Sigmoid colon (tissue), 7 donors: Measurements from ENCODE around the gene DENND2A. TPM values are rescaled to one million over a fixed set of nuclear protein-coding genes. Genes with fewer than 3 reads are reported as not detected.

Experiments used
- DNase-seq: peaks from one replicate; pipeline ENCODE4 v3.0.0-alpha.2; 2019
- H3K27ac ChIP-seq, 4 donors: fragments of 200-600 bp; sonication (generic); one replicate each; pipeline ENCODE4 v1.5.1; 2016 to 2019; ENCODE audit warnings: mild to moderate bottlenecking in 1 of 4
- H3K27me3 ChIP-seq, 3 donors: fragments of 200-600 bp; sonication (generic); one replicate each; pipeline ENCODE4 v1.5.1; 2019; ENCODE audit warnings: mild to moderate bottlenecking in 1 of 3
- H3K36me3 ChIP-seq, 4 donors: fragments of 200-600 bp; sonication (generic); one replicate each; pipeline ENCODE4 v1.5.1; 2016 to 2019
- H3K4me1 ChIP-seq, 4 donors: fragments of 200-600 bp; sonication (generic); one replicate each; pipeline ENCODE4 v1.5.1; 2017 to 2019
- H3K4me3 ChIP-seq, 4 donors: fragments of 200-600 bp; sonication (generic); one replicate each; pipeline ENCODE4 v1.5.1; 2017 to 2019; ENCODE audit warnings: mild to moderate bottlenecking in 2 of 4, moderate library complexity in 1 of 4
- H3K9me3 ChIP-seq, 4 donors: fragments of 200-600 bp in 3 of 4; sonication (generic) in 3 of 4; one replicate each; pipeline versions ENCODE4 v1.5.1 to v1.6.1; 2013 to 2019
- EP300 ChIP-seq, 4 donors: sonication (generic); formaldehyde crosslinking; IDR thresholded peaks; one replicate each; pipeline ENCODE4 v1.6.1; 2017; ENCODE audit warnings: antibody characterized with exemption in 4 of 4
- POLR2A ChIP-seq, 2 donors: fragments of 450-650 bp; IDR thresholded peaks; one replicate each; pipeline ENCODE4 v1.6.1; 2016; ENCODE audit warnings: antibody characterized with exemption in 2 of 2, mild to moderate bottlenecking in 2 of 2, moderate library complexity in 2 of 2
- POLR2AphosphoS5 ChIP-seq, 4 donors: sonication (generic); formaldehyde crosslinking; IDR thresholded peaks; one replicate each; pipeline ENCODE4 v1.6.1; 2017; ENCODE audit warnings: antibody characterized with exemption in 4 of 4
- WGBS, 2 donors: extraction: QIAGEN DNeasy Blood & Tissue Kit; methylation state at CpG; one replicate each; pipeline ENCODE4 v1.1.7; 2013; 5-methylcytosine and 5-hydroxymethylcytosine counted together
- intact Hi-C: fragments of 100-400 bp; cut with DNase I; formaldehyde crosslinking; loops from one replicate; pipeline ENCODE4 v1.15.1; 2023
- polyA plus RNA-seq, 3 donors: library from polyadenylated mRNA; stranded (reverse); fragments of 200-250 nt; gene quantifications; one replicate each; pipeline ENCODE4 v1.2.3, GENCODE V29; 2013
- small RNA-seq, 3 donors: library from RNA; depleted of rRNA; stranded (forward); fragments of <200 nt; gene quantifications; one replicate each; pipeline ENCODE3, GENCODE V24; 2016
- total RNA-seq, 4 donors: library from RNA; depleted of rRNA; stranded (reverse); fragments of >200 nt; gene quantifications; one replicate each; pipeline ENCODE4 v1.1.0, GENCODE V29; 2016
- TF ChIP-seq, protein P1 (sequence below), 4 experiments: fragments of 450-650 bp in 3 of 4; fragments of 200-600 bp in 1 of 4; IDR thresholded peaks; one replicate each; pipeline ENCODE4 v1.5.1; 2016 to 2019; ENCODE audit warnings: antibody characterized with exemption in 4 of 4, mild to moderate bottlenecking in 3 of 4, moderate library complexity in 2 of 4
- donor health status: healthy with polysubstance abuse.
- donor health status: Bipolar disorder and iron deficiency.
- donor health status: healthy.

DENND2A gene
- total and polyA plus RNA-seq, 7 donors: 6.2 to 38.8 (median 11.4) TPM

DNA sequence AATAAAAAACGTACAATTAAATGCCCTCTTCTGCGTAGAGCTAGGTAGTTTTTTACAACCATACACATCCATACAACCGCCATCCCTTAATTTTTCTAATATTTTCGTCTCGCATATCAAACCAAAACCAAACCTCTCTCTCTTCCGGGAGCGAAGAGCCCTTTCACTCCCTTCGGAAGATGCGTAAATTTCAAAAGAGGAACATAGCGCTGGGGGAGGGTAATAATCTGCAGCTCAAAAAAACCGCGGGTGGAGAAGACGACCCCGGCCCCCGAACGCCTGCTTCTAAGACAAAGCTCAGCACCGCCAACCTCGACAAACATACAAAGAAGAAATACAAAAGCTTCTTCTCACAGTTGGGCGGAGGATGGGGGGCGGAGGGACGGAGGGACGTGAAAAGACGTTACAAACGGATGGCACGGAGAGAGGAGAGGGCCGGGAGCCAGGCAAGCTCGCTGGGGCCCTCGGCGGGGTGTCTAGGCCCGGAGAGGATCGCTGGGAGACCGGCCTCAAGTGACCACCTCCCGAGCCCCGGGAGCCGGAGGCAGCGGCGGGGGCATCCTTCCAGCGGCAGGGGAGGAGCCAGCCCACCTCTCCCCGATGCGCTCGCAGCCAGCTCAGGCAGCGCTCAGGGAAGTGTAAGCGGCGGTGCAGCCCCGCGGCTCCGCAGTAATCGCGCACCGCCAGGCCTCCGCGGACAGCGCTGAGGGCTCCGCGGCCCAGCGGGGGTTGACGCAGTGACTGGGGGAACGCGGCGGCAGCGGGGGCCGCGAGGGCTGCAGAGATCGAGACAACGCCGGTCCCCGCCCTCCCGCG, 162.2 kb downstream of the DENND2A start:
- DNase-seq: peak; percentile 70
- H3K4me3 ChIP-seq: peak overlapping the region; percentile 86 to 99 (median 98)
- 0% methylated on average over 69 of the region's 69 CpGs for WGBS, 2 donors
- peaks cover 0 to 34% (median 22%) of the 10 kb centered on the region in 4 donors for H3K4me1 ChIP-seq
- TF ChIP-seq EP300 (IDR thresholded peaks at IDR 0.05) (no peak), POLR2AphosphoS5 (IDR thresholded peaks at IDR 0.05) (no peak), POLR2A (IDR thresholded peaks at IDR 0.05) (no peak)
- TF ChIP-seq, protein P1, sequence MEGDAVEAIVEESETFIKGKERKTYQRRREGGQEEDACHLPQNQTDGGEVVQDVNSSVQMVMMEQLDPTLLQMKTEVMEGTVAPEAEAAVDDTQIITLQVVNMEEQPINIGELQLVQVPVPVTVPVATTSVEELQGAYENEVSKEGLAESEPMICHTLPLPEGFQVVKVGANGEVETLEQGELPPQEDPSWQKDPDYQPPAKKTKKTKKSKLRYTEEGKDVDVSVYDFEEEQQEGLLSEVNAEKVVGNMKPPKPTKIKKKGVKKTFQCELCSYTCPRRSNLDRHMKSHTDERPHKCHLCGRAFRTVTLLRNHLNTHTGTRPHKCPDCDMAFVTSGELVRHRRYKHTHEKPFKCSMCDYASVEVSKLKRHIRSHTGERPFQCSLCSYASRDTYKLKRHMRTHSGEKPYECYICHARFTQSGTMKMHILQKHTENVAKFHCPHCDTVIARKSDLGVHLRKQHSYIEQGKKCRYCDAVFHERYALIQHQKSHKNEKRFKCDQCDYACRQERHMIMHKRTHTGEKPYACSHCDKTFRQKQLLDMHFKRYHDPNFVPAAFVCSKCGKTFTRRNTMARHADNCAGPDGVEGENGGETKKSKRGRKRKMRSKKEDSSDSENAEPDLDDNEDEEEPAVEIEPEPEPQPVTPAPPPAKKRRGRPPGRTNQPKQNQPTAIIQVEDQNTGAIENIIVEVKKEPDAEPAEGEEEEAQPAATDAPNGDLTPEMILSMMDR (IDR thresholded peaks at IDR 0.05): no peak
- no peaks in the 10 kb centered on the region for H3K36me3 ChIP-seq
- H3K9me3 ChIP-seq: no peaks in the 10 kb centered on the region
- no peaks in the 10 kb centered on the region for H3K27me3 ChIP-seq
- intact Hi-C loops: loop anchor here (5.0 to 10.0 kb wide), 3 partner anchors 39 to 536 kb away; partner anchors contain the start of genes KDM7A and MRPS33
- peak overlapping the region; percentile 87 to 96 (median 90) for H3K27ac ChIP-seq

DNA sequence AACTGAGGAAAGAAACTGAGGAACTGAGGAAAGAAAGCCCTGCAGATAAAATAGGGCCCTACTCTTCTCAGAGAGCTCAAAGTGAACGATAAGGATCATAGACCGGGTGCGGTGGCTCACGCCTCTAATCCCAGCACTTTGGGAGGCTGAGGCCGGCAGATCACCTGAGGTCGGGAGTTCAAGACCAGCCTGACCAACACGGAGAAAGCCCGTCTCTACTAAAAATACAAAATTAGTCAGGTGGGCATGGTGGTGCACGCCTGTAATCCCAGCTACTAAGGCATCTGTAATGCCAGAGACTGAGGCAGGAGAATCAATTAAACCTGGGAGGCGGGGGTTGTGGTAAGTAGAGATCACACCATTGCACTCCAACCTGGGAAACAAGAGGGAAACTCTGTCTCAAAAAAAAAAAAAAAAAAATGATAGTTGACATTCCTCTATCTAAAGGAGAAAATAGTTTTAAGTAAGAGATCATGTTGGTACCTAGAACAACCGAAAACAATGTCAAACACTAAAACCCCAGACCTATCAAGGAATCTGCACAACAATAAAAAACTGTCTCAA, 163.8 kb downstream of the DENND2A start:
- no peak for TF ChIP-seq POLR2A (IDR thresholded peaks at IDR 0.05)
- TF ChIP-seq EP300 (IDR thresholded peaks at IDR 0.05): no peak
- TF ChIP-seq POLR2AphosphoS5 (IDR thresholded peaks at IDR 0.05): no peak
- TF ChIP-seq, protein P1 (IDR thresholded peaks at IDR 0.05): no peak
- Histone ChIP-seq H3K4me3 (no peak overlapping the region), H3K36me3 (peaks cover 0 to 3% (median 0%) of the 10 kb centered on the region in 4 donors), H3K9me3 (no peaks in the 10 kb centered on the region), H3K27ac (peak overlapping the region in 2 of 4 donors; percentile 87 to 96), H3K4me1 (peaks cover 0 to 34% (median 22%) of the 10 kb centered on the region in 4 donors), H3K27me3 (no peaks in the 10 kb centered on the region)
- whole genome bisulfite sequencing, 2 donors: 28 to 76% methylated on average over 11 of the region's 11 CpGs
- no peak for DNase-seq
- intact Hi-C loops: loop anchor here (2.0 to 10.0 kb wide), 4 partner anchors 41 to 538 kb away; partner anchors contain the start of genes KDM7A and MRPS33

DNA sequence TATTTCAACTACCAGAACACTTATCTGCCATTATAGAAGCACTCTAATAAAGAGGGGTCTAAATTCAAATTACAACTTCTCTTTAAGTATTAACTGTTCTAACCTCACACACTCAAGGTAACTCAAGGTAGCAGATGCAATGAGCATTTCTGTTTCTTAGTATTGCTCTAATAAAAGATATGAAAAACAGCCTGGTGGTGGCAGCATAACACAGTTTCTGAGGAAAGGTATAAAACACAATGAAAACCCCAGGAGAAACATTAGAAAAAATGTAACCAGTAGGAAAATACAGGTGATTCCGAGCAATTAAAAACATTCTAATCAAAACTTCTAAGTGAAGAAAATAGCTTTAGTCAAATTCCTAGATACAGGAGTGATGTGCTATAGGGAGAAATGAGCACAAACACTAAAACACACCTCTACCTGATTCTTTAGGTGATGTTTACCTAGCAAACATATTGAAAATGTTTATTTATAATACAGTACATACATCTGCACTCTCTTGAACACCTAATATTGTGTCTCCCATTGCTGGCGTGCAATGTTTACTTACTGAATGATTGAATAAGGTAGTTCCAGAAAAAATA, 164.8 kb downstream of the DENND2A start:
- intact Hi-C loops: loop anchor here (2.0 to 10.0 kb wide), 4 partner anchors 41 to 539 kb away; partner anchors contain the start of genes KDM7A and MRPS33
- H3K4me1 ChIP-seq: peaks cover 0 to 34% (median 22%) of the 10 kb centered on the region in 4 donors
- TF ChIP-seq POLR2A (IDR thresholded peaks at IDR 0.05) (no peak), EP300 (IDR thresholded peaks at IDR 0.05) (no peak), POLR2AphosphoS5 (IDR thresholded peaks at IDR 0.05) (no peak)
- TF ChIP-seq, protein P1 (IDR thresholded peaks at IDR 0.05): peak in 3 of 4 experiments; percentile 44 to 55 (median 47)
- WGBS, 2 donors: 12 to 44% methylated on average over 2 of the region's 2 CpGs
- H3K9me3 ChIP-seq: no peaks in the 10 kb centered on the region
- peaks cover 0 to 13% (median 2%) of the 10 kb centered on the region in 4 donors for H3K36me3 ChIP-seq
- peak; percentile 57 for DNase-seq
- peak overlapping the region in 1 of 4 donors; percentile 87 for H3K27ac ChIP-seq
- H3K27me3 ChIP-seq: no peaks in the 10 kb centered on the region
- H3K4me3 ChIP-seq: no peak overlapping the region

Small RNAs within 50 kb of the gene (small RNA-seq; reads per million reads assigned to genes)
- gene RF00019: 0 reads per million in 3 donors
- gene RN7SL771P: 0 reads per million in 3 donors

Other genes starting within 250 kb of the DENND2A start
- 100 to 1,000 TPM in 1 of 4 donors, 10 to 100 TPM in 3; 54.6 to 109 (median 67.0) TPM for gene SLC37A3, start 242.3 kb downstream of the DENND2A start, total RNA-seq
- gene SLC37A3, start 242.3 kb downstream of the DENND2A start, polyA plus RNA-seq: 10 to 100 TPM; 12.3 to 23.0 (median 13.8) TPM
- not detected for gene RAB19, start 236.8 kb downstream of the DENND2A start, total RNA-seq
- gene RAB19, start 236.8 kb downstream of the DENND2A start, polyA plus RNA-seq: 1 to 10 TPM; 1.8 to 8.2 (median 3.0) TPM
- 10 to 100 TPM; 63.5 to 73.7 (median 69.4) TPM for gene MKRN1, start 161.3 kb downstream of the DENND2A start, total RNA-seq
- gene MKRN1, start 161.3 kb downstream of the DENND2A start, polyA plus RNA-seq: 100 to 1,000 TPM in 2 of 3 donors, 10 to 100 TPM in 1; 83.8 to 118 (median 103) TPM
- gene ADCK2, start 32.1 kb upstream of the DENND2A start, total RNA-seq: 10 to 100 TPM; 20.1 to 22.1 (median 20.8) TPM
- 10 to 100 TPM; 14.8 to 24.0 (median 15.6) TPM for gene ADCK2, start 32.1 kb upstream of the DENND2A start, polyA plus RNA-seq
- 100 to 1,000 TPM; 170 to 377 (median 267) TPM for gene NDUFB2, start 55.9 kb upstream of the DENND2A start, total RNA-seq
- gene NDUFB2, start 55.9 kb upstream of the DENND2A start, polyA plus RNA-seq: 100 to 1,000 TPM; 397 to 979 (median 712) TPM